Neuronal stem cell (in vitro differentiated cells): ENCODE measurements around the gene ITSN1.

Experiments
- DNase-seq: peaks from one replicate; pipeline ENCODE4 v3.0.0-alpha.2; 2013; ENCODE audit warnings: low spot score
- H2AFZ ChIP-seq: one replicate; pipeline ENCODE4 v1.6.1; 2013; ENCODE audit warnings: mild to moderate bottlenecking, low read length, inconsistent platforms
- H2AK5ac ChIP-seq: 2 replicates; pipeline ENCODE4 v1.6.1; 2013; ENCODE audit warnings: low read depth, mild to moderate bottlenecking, inconsistent platforms, low read length, moderate library complexity, mixed read lengths
- H2BK120ac ChIP-seq: 2 replicates; pipeline ENCODE4 v1.6.1; 2013; ENCODE audit warnings: low read depth, mild to moderate bottlenecking, inconsistent platforms, low read length, moderate library complexity, mixed read lengths
- H2BK12ac ChIP-seq: one replicate; pipeline ENCODE4 v1.6.1; 2013; ENCODE audit warnings: low read length, inconsistent platforms
- H2BK15ac ChIP-seq: 2 replicates; pipeline ENCODE4 v1.6.1; 2013; ENCODE audit warnings: mild to moderate bottlenecking, low read length, inconsistent platforms, mixed read lengths
- H2BK5ac ChIP-seq: one replicate; pipeline ENCODE4 v1.6.1; 2013; ENCODE audit warnings: inconsistent platforms, mild to moderate bottlenecking, low read length, moderate library complexity
- H3K14ac ChIP-seq: one replicate; pipeline ENCODE4 v1.6.1; 2013; ENCODE audit warnings: low read length, inconsistent platforms
- H3K18ac ChIP-seq: 2 replicates; pipeline ENCODE4 v1.6.1; 2013; ENCODE audit warnings: low read length, inconsistent platforms
- H3K23ac ChIP-seq: 2 replicates; pipeline ENCODE4 v1.6.1; 2013; ENCODE audit warnings: low read depth, mild to moderate bottlenecking, mixed read lengths, low read length, inconsistent platforms; ENCODE audit not compliant: poor library complexity
- H3K27ac ChIP-seq: replicated peaks from 3 replicates; pipeline ENCODE4 v1.5.1; 2013; ENCODE audit warnings: low read length, inconsistent platforms
- H3K27me3 ChIP-seq, 3 experiments: 2 replicates each; pipeline ENCODE4 v1.6.1; 2013; ENCODE audit warnings: low read length in 3 of 3, mild to moderate bottlenecking in 2 of 3, inconsistent platforms in 1 of 3, low read depth in 1 of 3, mixed read lengths in 1 of 3, moderate library complexity in 1 of 3; ENCODE audit not compliant: control insufficient read depth in 3 of 3, insufficient read depth in 3 of 3
- H3K36me3 ChIP-seq, 2 donors: replicated peaks in 1 of 2; 2 replicates each; pipeline ENCODE4 v1.6.1; 2013; ENCODE audit warnings: low read length in 2 of 2; ENCODE audit not compliant: control insufficient read depth in 2 of 2, insufficient read depth in 2 of 2
- H3K4ac ChIP-seq: 2 replicates; pipeline ENCODE4 v1.6.1; 2013; ENCODE audit warnings: inconsistent platforms, mild to moderate bottlenecking, low read length, moderate library complexity
- H3K4me1 ChIP-seq, 2 donors: 1 replicate in 1 of 2; 2 replicates in 1 of 2; pipeline ENCODE4 v1.6.1; 2013; ENCODE audit warnings: low read length in 2 of 2, low read depth in 1 of 2; ENCODE audit not compliant: control insufficient read depth in 2 of 2, insufficient read depth in 1 of 2
- H3K4me2 ChIP-seq: one replicate; pipeline ENCODE4 v1.6.1; 2013; ENCODE audit warnings: mild to moderate bottlenecking, low read length, inconsistent platforms; ENCODE audit not compliant: insufficient read depth, poor library complexity, severe bottlenecking
- H3K4me3 ChIP-seq, 2 donors: 2 replicates each; pipeline ENCODE4 v1.5.1; 2013; ENCODE audit warnings: low read length in 2 of 2, mild to moderate bottlenecking in 2 of 2, inconsistent platforms in 1 of 2, moderate library complexity in 1 of 2
- H3K79me1 ChIP-seq: one replicate; pipeline ENCODE4 v1.6.1; 2013; ENCODE audit warnings: low read depth, mild to moderate bottlenecking, inconsistent platforms, low read length, moderate library complexity
- H3K9ac ChIP-seq: one replicate; pipeline ENCODE4 v1.6.1; 2013; ENCODE audit warnings: mild to moderate bottlenecking, low read depth, low read length, inconsistent platforms; ENCODE audit not compliant: poor library complexity
- H3K9me3 ChIP-seq, 2 donors: replicated peaks in 1 of 2; 2 replicates each; pipeline versions ENCODE3 to v1.6.1; 2013; ENCODE audit warnings: low read length in 2 of 2, mild to moderate bottlenecking in 2 of 2, inconsistent platforms in 1 of 2, low read depth in 1 of 2, mixed read lengths in 1 of 2, moderate library complexity in 1 of 2; ENCODE audit not compliant: control insufficient read depth in 2 of 2, insufficient read depth in 1 of 2
- H4K8ac ChIP-seq: one replicate; pipeline ENCODE4 v1.6.1; 2013; ENCODE audit warnings: low read depth, mild to moderate bottlenecking, inconsistent platforms, low read length, moderate library complexity
- H4K91ac ChIP-seq: one replicate; pipeline ENCODE4 v1.6.1; 2013; ENCODE audit warnings: low read length, low read depth, mild to moderate bottlenecking, inconsistent platforms; ENCODE audit not compliant: poor library complexity
- WGBS, 2 donors: extraction: QIAGEN DNeasy Blood & Tissue Kit; methylation state at CpG; one replicate each; pipeline ENCODE4 v1.1.7; 2013; ENCODE audit warnings: missing lambda C conversion rate in 2 of 2, mixed read lengths in 1 of 2; ENCODE audit not compliant: insufficient read length in 2 of 2, insufficient replicate concordance in 1 of 2; ENCODE audit errors: extremely low coverage in 2 of 2; 5-methylcytosine and 5-hydroxymethylcytosine counted together

ITSN1 gene

DNA sequence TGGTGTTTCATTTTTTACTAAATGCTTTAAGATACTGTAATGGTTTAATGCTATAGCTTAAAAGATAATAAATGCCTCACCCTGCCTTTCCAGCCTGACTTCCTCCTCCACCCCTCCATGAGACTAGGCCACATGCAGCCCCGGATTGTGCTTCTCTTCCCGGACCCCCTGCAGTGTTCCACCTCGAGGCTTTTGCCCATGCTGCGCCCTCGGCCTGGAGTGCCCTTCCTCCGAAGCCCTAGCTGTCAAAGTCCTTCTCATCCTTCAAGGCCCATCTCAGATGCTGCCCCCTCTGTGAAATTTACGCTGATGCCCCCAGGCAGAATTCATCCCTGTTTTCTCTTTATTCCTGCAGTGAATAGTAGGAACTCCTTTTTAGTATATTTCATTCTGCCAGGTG is 174.8 kb downstream of the ITSN1 start:
- H3K14ac ChIP-seq = no peak overlapping the region
- no peak overlapping the region for H3K9ac ChIP-seq
- no peak overlapping the region for H4K8ac ChIP-seq
- no peak overlapping the region for H2AFZ ChIP-seq
- H2BK120ac ChIP-seq = no peak overlapping the region
- H3K18ac ChIP-seq = no peak overlapping the region
- no peaks in the 10 kb centered on the region for H3K27me3 ChIP-seq
- no peak overlapping the region for H2BK5ac ChIP-seq
- no peak overlapping the region for H3K23ac ChIP-seq
- no peak overlapping the region for H3K4me2 ChIP-seq
- no peak overlapping the region for H2BK12ac ChIP-seq
- no peak overlapping the region for H2AK5ac ChIP-seq
- H3K4ac ChIP-seq = no peak overlapping the region
- WGBS, 2 donors = no CpG with 5 or more reads among the region's 7 CpGs
- no peak overlapping the region for H3K4me3 ChIP-seq
- no peak overlapping the region for H4K91ac ChIP-seq
- no peak for DNase-seq
- peaks cover 0 to 3% of the 10 kb centered on the region in 2 donors for H3K4me1 ChIP-seq
- H3K27ac ChIP-seq = no peak overlapping the region
- no peak overlapping the region for H2BK15ac ChIP-seq
- no peaks in the 10 kb centered on the region for H3K9me3 ChIP-seq
- H3K79me1 ChIP-seq = no peaks in the 10 kb centered on the region
- peaks cover 10 to 95% of the 10 kb centered on the region in 2 donors for H3K36me3 ChIP-seq

DNA sequence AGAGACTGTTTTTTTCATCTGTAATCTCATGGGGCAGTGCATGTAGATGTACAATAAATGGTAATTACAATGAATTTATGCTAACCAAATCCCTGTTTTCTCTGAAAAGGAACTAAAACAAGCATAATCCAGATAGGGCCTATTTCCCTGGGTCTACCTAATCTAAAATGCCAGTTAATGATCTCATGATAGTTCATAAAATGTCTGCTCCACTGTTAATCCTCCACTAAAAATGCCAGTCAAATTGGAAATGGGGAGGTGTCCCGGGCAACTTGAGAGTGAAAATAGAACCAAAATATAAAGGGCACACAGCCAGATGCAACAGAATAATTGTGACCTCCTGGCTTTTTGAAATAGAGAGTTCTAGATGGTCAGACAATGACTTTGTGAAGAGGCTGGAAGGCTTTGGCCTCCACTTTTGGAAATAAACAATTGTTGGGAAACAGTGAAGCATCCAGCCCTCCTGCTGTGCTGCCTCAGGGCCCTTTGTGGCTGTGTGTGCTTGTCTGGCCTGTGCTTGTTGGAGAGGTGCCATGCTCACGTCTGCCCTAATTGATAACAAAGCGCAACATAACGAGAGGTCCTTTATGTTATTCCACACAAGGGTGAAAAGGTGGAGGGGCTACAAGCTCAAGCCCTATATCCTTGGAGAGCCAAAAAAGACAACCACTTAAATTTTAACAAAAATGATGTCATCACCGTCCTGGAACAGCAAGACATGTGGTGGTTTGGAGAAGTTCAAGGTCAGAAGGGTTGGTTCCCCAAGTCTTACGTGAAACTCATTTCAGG is 175.6 kb downstream of the ITSN1 start:
- Histone ChIP-seq H3K27ac (no peak overlapping the region), H3K4me1 (peaks cover 0 to 3% of the 10 kb centered on the region in 2 donors), H3K23ac (no peak overlapping the region), H2BK15ac (no peak overlapping the region), H3K79me1 (no peaks in the 10 kb centered on the region), H4K8ac (no peak overlapping the region), H2BK12ac (no peak overlapping the region), H3K4ac (no peak overlapping the region), H4K91ac (no peak overlapping the region), H3K14ac (no peak overlapping the region), H3K9me3 (no peaks in the 10 kb centered on the region), H2BK120ac (no peak overlapping the region), H3K9ac (no peak overlapping the region), H2BK5ac (no peak overlapping the region), H3K4me2 (no peak overlapping the region), H3K4me3 (no peak overlapping the region), H3K27me3 (no peaks in the 10 kb centered on the region), H2AK5ac (no peak overlapping the region), H3K18ac (no peak overlapping the region), H2AFZ (no peak overlapping the region), H3K36me3 (peaks cover 10 to 96% of the 10 kb centered on the region in 2 donors)
- WGBS, 2 donors = no CpG with 5 or more reads among the region's 6 CpGs
- DNase-seq = no peak

DNA sequence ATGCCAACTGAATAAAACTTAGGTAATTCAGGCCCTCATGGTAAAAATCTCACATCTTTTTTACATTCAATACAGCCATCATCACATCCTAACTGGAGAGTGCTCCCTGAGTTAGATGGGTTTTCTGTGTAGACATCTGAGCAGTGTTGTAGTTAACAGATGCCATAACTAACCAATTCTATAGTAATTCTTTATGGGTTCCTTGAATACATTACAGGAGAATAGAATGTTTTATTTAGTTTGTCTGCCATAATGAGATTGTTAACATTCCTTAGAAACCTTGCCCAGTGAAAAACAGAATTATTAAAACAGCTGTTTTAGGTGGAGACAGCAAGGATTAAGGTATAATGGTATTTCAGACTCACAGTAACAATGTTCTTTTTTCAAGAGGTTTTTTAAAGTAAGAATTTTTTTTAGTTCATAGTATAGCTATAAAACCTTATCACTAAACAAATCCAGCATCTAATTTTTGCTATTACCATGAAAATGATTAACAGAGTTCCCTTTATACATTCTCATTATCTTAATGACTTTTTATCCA is 178.0 kb downstream of the ITSN1 start:
- no peak overlapping the region for H3K9ac ChIP-seq
- no peak overlapping the region for H2BK15ac ChIP-seq
- H3K4ac ChIP-seq = no peak overlapping the region
- H3K36me3 ChIP-seq = peaks cover 3 to 96% of the 10 kb centered on the region in 2 donors
- no peaks in the 10 kb centered on the region for H3K79me1 ChIP-seq
- H4K91ac ChIP-seq = no peak overlapping the region
- H3K27ac ChIP-seq = no peak overlapping the region
- H2AK5ac ChIP-seq = no peak overlapping the region
- H3K9me3 ChIP-seq = no peaks in the 10 kb centered on the region
- H4K8ac ChIP-seq = no peak overlapping the region
- H2BK12ac ChIP-seq = no peak overlapping the region
- no peak overlapping the region for H3K18ac ChIP-seq
- no peak overlapping the region for H3K23ac ChIP-seq
- no peaks in the 10 kb centered on the region for H3K27me3 ChIP-seq
- H2BK5ac ChIP-seq = no peak overlapping the region
- no peak overlapping the region for H2BK120ac ChIP-seq
- no peak overlapping the region for H3K4me3 ChIP-seq
- H3K4me2 ChIP-seq = no peak overlapping the region
- no peak for DNase-seq
- H3K14ac ChIP-seq = no peak overlapping the region
- peaks cover 0 to 5% of the 10 kb centered on the region in 2 donors for H3K4me1 ChIP-seq
- H2AFZ ChIP-seq = no peak overlapping the region

DNA sequence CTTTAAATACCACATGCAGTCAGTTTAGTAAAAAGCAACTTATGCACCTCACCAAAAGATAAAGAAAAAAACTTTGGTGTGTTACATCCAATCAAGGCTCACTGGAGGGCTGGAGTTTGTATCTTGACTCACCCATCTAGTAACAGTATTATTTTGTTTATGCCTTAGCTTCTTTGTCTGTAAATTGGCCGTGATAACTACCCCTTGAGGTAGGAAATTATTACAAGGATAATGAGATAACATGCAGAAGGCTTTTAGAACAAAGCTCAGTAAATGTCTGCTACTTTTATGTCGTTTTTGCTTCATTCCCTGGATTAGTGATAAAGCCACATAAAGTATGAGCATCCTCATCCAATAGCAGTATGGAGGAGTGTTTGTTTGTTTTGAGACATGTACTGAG is 178.5 kb downstream of the ITSN1 start:
- Histone ChIP-seq H3K27ac (no peak overlapping the region), H3K27me3 (no peaks in the 10 kb centered on the region), H3K9ac (no peak overlapping the region), H2AFZ (no peak overlapping the region), H3K4ac (no peak overlapping the region), H2BK12ac (no peak overlapping the region), H2BK5ac (no peak overlapping the region), H3K14ac (no peak overlapping the region), H2BK15ac (no peak overlapping the region), H3K23ac (no peak overlapping the region), H3K4me2 (no peak overlapping the region), H3K36me3 (peaks cover 3 to 95% of the 10 kb centered on the region in 2 donors), H4K8ac (no peak overlapping the region), H3K9me3 (no peaks in the 10 kb centered on the region), H3K4me3 (no peak overlapping the region), H2AK5ac (no peak overlapping the region), H3K79me1 (no peaks in the 10 kb centered on the region), H3K18ac (no peak overlapping the region), H3K4me1 (peaks cover 0 to 5% of the 10 kb centered on the region in 2 donors), H4K91ac (no peak overlapping the region), H2BK120ac (no peak overlapping the region)
- no CpG with 5 or more reads among the region's 2 CpGs for WGBS, 2 donors
- DNase-seq = no peak
